GM12878 (cell line): ENCODE data around the gene EDC4. TPM values are rescaled to one million over a fixed set of nuclear protein-coding genes. Genes with fewer than 3 reads are reported as not detected.

Experiments
- ATAC-seq: fragments of 200-7000 bp; cut with Tn5 transposase; 3 replicates; pipeline ENCODE4 v1.9.1; 2020; ENCODE audit warnings: mild to moderate bottlenecking, moderate library complexity
- BruUV-seq: library from RNA; stranded (reverse); fragments of 400-500 nt; replicated peaks from 2 replicates; lab custom pipeline; 2021; lab: Mats Ljungman, UMichigan
- CTCF ChIA-PET: fragments of 300-600 bp; sonication (Branson Sonifier 250); formaldehyde crosslinking; extraction: SDS; loops from one replicate; lab custom pipeline; 2021; ENCODE audit warnings: inconsistent platforms; lab: Yijun Ruan, JAX
- POLR2A ChIA-PET: fragments of 350-600 bp; formaldehyde crosslinking; extraction: SDS; loops from one replicate; lab custom pipeline; 2021; ENCODE audit warnings: inconsistent platforms; lab: Charles Lee
- RAD21 ChIA-PET: fragments of 300-600 bp; sonication (Branson Sonifier 250); formaldehyde crosslinking; loops from one replicate; lab custom pipeline; 2023; ENCODE audit warnings: antibody characterized with exemption; ENCODE audit not compliant: unreplicated experiment; lab: Charles Lee
- SMC1A ChIA-PET: fragments of 300-600 bp; sonication (Branson Sonifier 250); formaldehyde crosslinking; loops from one replicate; lab custom pipeline; 2023; ENCODE audit not compliant: unreplicated experiment, uncharacterized antibody; lab: Charles Lee
- DNase-seq: peaks from one replicate; pipeline ENCODE4 v3.0.0-alpha.2; 2011; ENCODE audit warnings: low read depth, low spot score
- FAIRE-seq: peaks from 3 replicates; lab custom pipeline; 2011; peaks lifted over from hg19 to GRCh38; lab: Jason Lieb, UNC
- H2AFZ ChIP-seq: 2 replicates; pipeline ENCODE4 v1.6.0; 2011; ENCODE audit warnings: low read depth, low read length, control low read depth; ENCODE audit not compliant: control insufficient read depth
- H3K27ac ChIP-seq: 2 replicates; pipeline ENCODE4 v1.5.1; 2011; ENCODE audit warnings: control low read depth; ENCODE audit not compliant: control insufficient read depth, insufficient read depth
- H3K27me3 ChIP-seq, 2 experiments: replicated peaks in 1 of 2; 2 replicates each; pipeline versions ENCODE4 v1.6.0 to v1.6.1; 2011; ENCODE audit warnings: low read length in 1 of 2; ENCODE audit not compliant: control insufficient read depth in 2 of 2, insufficient read depth in 2 of 2
- H3K36me3 ChIP-seq, 2 experiments: 2 replicates each; pipeline ENCODE4 v1.5.1; 2011; ENCODE audit warnings: low read length in 1 of 2; ENCODE audit not compliant: control insufficient read depth in 2 of 2, insufficient read depth in 2 of 2
- H3K4me1 ChIP-seq: 2 replicates; pipeline ENCODE4 v1.6.1; 2011; ENCODE audit warnings: mild to moderate bottlenecking, low read length, moderate library complexity, mixed read lengths; ENCODE audit not compliant: control insufficient read depth, insufficient read depth
- H3K4me2 ChIP-seq: 2 replicates; pipeline ENCODE4 v1.6.0; 2011; ENCODE audit warnings: control low read depth; ENCODE audit not compliant: control insufficient read depth, insufficient read depth
- H3K4me3 ChIP-seq: fragments of 200-600 bp; sonication (generic); 2 replicates; pipeline ENCODE4 v1.5.1; 2016
- H3K79me2 ChIP-seq: 2 replicates; pipeline ENCODE4 v1.6.0; 2011; ENCODE audit warnings: low read length; ENCODE audit not compliant: control insufficient read depth, insufficient read depth
- H3K9ac ChIP-seq: 2 replicates; pipeline ENCODE4 v1.8.0; 2011; ENCODE audit warnings: low read length, control low read depth, mixed read lengths; ENCODE audit not compliant: control insufficient read depth, insufficient read depth
- H3K9me3 ChIP-seq: replicated peaks from 3 replicates; pipeline ENCODE4 v1.5.1; 2011; ENCODE audit warnings: mild to moderate bottlenecking, low read length; ENCODE audit not compliant: control insufficient read depth, insufficient read depth
- H4K20me1 ChIP-seq: 2 replicates; pipeline ENCODE4 v1.6.0; 2011; ENCODE audit not compliant: control insufficient read depth, insufficient read depth
- RAD21 ChIP-seq: IDR thresholded peaks from 2 replicates; pipeline ENCODE4 v1.6.1; 2011; ENCODE audit warnings: mild to moderate bottlenecking, low read depth, low read length, moderate library complexity; ENCODE audit not compliant: insufficient read depth
- RUNX3 ChIP-seq: IDR thresholded peaks from 2 replicates; pipeline ENCODE4 v1.6.1; 2012; ENCODE audit warnings: low read length, inconsistent platforms
- WGBS: methylation state at CpG from one replicate; pipeline ENCODE4 v1.1.6; 2016; ENCODE audit warnings: low lambda C conversion rate; ENCODE audit not compliant: insufficient replicate concordance, insufficient coverage; ENCODE audit errors: missing lambda C conversion rate; 5-methylcytosine and 5-hydroxymethylcytosine counted together
- in situ Hi-C: fragments of 300-500 bp; cut with MboI; formaldehyde crosslinking; loops from 9 replicates; pipeline ENCODE4 v1.14.3; 2018; ENCODE audit warnings: mixed read lengths
- intact Hi-C: fragments of 100-400 bp; cut with micrococcal nuclease; formaldehyde crosslinking; loops from one replicate; pipeline ENCODE4 v1.14.2; 2022; ENCODE audit not compliant: unreplicated experiment
- polyA plus RNA-seq, 11 experiments: library from polyadenylated mRNA; depleted of rRNA in 4 of 11; unstranded in 6 of 11; stranded (reverse) in 5 of 11; fragments of >200 nt; fragmentation: Nextera tagmentation in 4 of 11; fragmentation: Illumina TruSeq in 1 of 11; extraction: Ambion mirVana in 4 of 11; extraction: Trizol in 1 of 11; gene quantifications; 1 replicate in 1 of 11; 2 replicates in 10 of 11; pipeline versions ENCODE4 v1.2.1 to v1.2.3, GENCODE V29; 2011 to 2016; ENCODE audit warnings: inconsistent platforms in 2 of 11, missing spikeins in 2 of 11, low read depth in 1 of 11
- total RNA-seq, 4 experiments: library from RNA; depleted of rRNA in 3 of 4; stranded (reverse); fragments of >200 nt in 3 of 4; fragmentation: Illumina TruSeq in 1 of 4; extraction: Trizol in 1 of 4; gene quantifications; 2 replicates each; pipeline versions ENCODE4 v1.2.1 to v1.2.3, GENCODE V29; 2013 to 2021
- TF ChIP-seq, protein P1 (sequence below), 3 experiments: IDR thresholded peaks in 2 of 3; conservative IDR thresholded peaks in 1 of 3; 2 replicates each; pipeline ENCODE4 v1.5.1; 2011; ENCODE audit warnings: low read depth in 3 of 3, low read length in 3 of 3, mild to moderate bottlenecking in 3 of 3, control low read depth in 2 of 3, moderate library complexity in 2 of 3, inconsistent platforms in 1 of 3, mixed read lengths in 1 of 3; ENCODE audit not compliant: control insufficient read depth in 2 of 3, insufficient read depth in 1 of 3; ENCODE audit errors: extremely low read depth in 1 of 3

Gene EDC4
- total and polyA plus RNA-seq, 10 of the 15 experiments (the other 5 are each of a cell fraction or from before 2014, with no cell fraction given) = 1.2 to 86.0 (median 53.4) TPM

DNA sequence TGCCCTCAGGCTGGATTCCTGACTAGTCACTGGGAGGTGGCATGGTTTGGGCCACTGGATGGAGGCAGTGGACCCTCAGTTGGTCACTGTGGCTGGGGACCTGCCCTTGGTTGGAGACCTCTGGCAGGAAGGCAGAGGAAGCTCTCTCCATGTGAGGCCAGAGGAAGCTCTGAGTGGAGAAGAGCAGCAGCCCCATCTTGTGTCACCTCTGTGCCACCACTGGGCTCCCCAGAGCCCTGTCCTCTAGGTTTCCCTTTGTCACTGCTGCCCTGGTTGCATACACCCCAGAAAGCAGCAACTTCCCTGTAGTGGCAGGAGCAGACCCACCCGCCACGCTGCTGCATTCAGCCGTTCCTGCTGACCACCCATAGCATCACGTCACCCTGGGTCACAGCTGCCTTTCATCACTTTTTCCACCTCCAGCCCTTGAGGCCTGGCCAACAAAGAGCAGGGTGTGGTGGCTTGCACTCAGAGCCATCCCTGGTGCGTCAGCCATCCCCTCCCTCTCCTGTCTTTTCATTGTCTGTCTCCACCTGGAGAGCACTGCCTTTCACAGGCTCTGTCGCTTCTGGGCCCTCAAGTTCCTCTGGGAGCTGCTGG lies 46.9 kb downstream of the EDC4 start:
- H3K4me2 ChIP-seq = no peak overlapping the region
- no peak for FAIRE-seq
- no peaks in the 10 kb centered on the region for H3K27me3 ChIP-seq
- intact Hi-C loops (loop anchor here (10.0 kb wide), 1 partner anchor 395 kb away; the partner anchor contains the start of gene RIPOR1), in situ Hi-C loops (no loop called here)
- peak; percentile 12; the same call in 1 of the 2 replicates for TF ChIP-seq RAD21
- TF ChIP-seq, protein P1, sequence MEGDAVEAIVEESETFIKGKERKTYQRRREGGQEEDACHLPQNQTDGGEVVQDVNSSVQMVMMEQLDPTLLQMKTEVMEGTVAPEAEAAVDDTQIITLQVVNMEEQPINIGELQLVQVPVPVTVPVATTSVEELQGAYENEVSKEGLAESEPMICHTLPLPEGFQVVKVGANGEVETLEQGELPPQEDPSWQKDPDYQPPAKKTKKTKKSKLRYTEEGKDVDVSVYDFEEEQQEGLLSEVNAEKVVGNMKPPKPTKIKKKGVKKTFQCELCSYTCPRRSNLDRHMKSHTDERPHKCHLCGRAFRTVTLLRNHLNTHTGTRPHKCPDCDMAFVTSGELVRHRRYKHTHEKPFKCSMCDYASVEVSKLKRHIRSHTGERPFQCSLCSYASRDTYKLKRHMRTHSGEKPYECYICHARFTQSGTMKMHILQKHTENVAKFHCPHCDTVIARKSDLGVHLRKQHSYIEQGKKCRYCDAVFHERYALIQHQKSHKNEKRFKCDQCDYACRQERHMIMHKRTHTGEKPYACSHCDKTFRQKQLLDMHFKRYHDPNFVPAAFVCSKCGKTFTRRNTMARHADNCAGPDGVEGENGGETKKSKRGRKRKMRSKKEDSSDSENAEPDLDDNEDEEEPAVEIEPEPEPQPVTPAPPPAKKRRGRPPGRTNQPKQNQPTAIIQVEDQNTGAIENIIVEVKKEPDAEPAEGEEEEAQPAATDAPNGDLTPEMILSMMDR (IDR thresholded peaks at IDR 0.05 in 2 of 3, conservative IDR thresholded peaks at IDR 0.05 in 1 of 3; ENCODE audit: control insufficient read depth in 2 of 3, extremely low read depth in 1 of 3, insufficient read depth in 1 of 3, low read depth in 3 of 3, low read length in 3 of 3) = peak in 2 of 3 experiments; percentile 21 to 24; a peak in 2 of 6 replicates
- TF ChIP-seq RUNX3 = no peak
- POLR2A ChIA-PET = no interaction called here
- no peaks in the 10 kb centered on the region for H4K20me1 ChIP-seq
- H3K4me1 ChIP-seq = no peaks in the 10 kb centered on the region
- H3K27ac ChIP-seq = no peak overlapping the region
- no peaks in the 10 kb centered on the region for H3K9me3 ChIP-seq
- H2AFZ ChIP-seq = no peak overlapping the region
- SMC1A ChIA-PET = interaction anchor here (1.0 kb wide), 1 partner anchor 16 kb away, joined by 4 read pairs; no protein-coding TSS in a partner anchor
- ATAC-seq = peak; percentile 66
- RAD21 ChIA-PET = no interaction called here
- H3K36me3 ChIP-seq = peaks cover 0 to 3% of the 10 kb centered on the region in 2 experiments; a peak in 1 of 4 replicates
- no peak overlapping the region for H3K4me3 ChIP-seq
- CTCF ChIA-PET = interaction anchor here (0.6 to 2.0 kb wide), 8 partner anchors 17 to 399 kb away, joined by 3 to 7 read pairs (median 4); partner anchors contain the start of gene PSMB10
- no peaks in the 10 kb centered on the region for H3K79me2 ChIP-seq
- no TSS peak for BruUV-seq
- WGBS = 99% methylated on average over 6 of the region's 6 CpGs
- DNase-seq = no peak
- H3K9ac ChIP-seq = no peak overlapping the region
